ENCODE results near the gene GAS6. TPM values are rescaled to one million over a fixed set of nuclear protein-coding genes. Genes with fewer than 3 reads are reported as not detected.

The GAS6 gene
- total and polyA plus RNA-seq, 2 donors (not counting 1 experiment from before 2014, with no cell fraction given), result 0.25 to 0.78 TPM

- H3K4me2 ChIP-seq (replicated peaks; ENCODE audit: low read depth, low read length, poor library complexity, severe bottlenecking), result no peak overlapping the region
- H2AFZ ChIP-seq (ENCODE audit: insufficient read depth, low read depth, low read length, poor library complexity, severe bottlenecking), result no peak overlapping the region
- no peaks in the 10 kb centered on the region for H3K79me2 ChIP-seq (ENCODE audit: control insufficient read depth, insufficient read depth, low read length)
- H3K4me3 ChIP-seq (ENCODE audit: control extremely low read depth in 1 of 5, extremely low read depth in 1 of 5, insufficient read depth in 1 of 5, low read depth in 2 of 5, low read length in 4 of 5), result no peak overlapping the region
- CTCF ChIA-PET, result no interaction called here
- intact Hi-C loops (cut with micrococcal nuclease), result no loop called here
- no peak overlapping the region for H3K27ac ChIP-seq (ENCODE audit: low read length in 2 of 2)
- H3K27me3 ChIP-seq (replicated peaks in 1 of 4; ENCODE audit: control extremely low read depth in 1 of 4, control insufficient read depth in 3 of 4, insufficient read depth in 4 of 4, low read length in 3 of 4), result peaks cover 0 to 3% (median 0%) of the 10 kb centered on the region in 4 experiments
- POLR2A ChIA-PET, result no interaction called here
- TF ChIP-seq EZH2 (IDR thresholded peaks at IDR 0.05; ENCODE audit: borderline replicate concordance, insufficient read depth, low read depth, low read length, poor library complexity, severe bottlenecking) (no peak), CTCF (IDR thresholded peaks at IDR 0.05) (no peak)
- H3K4me1 ChIP-seq (ENCODE audit: control insufficient read depth in 2 of 2, insufficient read depth in 2 of 2, low read length in 2 of 2), result no peaks in the 10 kb centered on the region
- no peaks in the 10 kb centered on the region for H3K9me3 ChIP-seq (ENCODE audit: control extremely low read depth in 1 of 3, control insufficient read depth in 2 of 3, insufficient read depth in 1 of 3, low read length in 2 of 3)
- no peak overlapping the region for H3K27ac Mint-ChIP-seq
- H3K27me3 Mint-ChIP-seq, result peaks cover 13% of the 10 kb centered on the region
- 92% methylated on average over 6 of the region's 6 CpGs for WGBS (ENCODE audit: insufficient coverage)
- no peaks in the 10 kb centered on the region for H3K36me3 ChIP-seq (replicated peaks in 1 of 2; ENCODE audit: control extremely low read depth in 1 of 2, control insufficient read depth in 1 of 2, extremely low read depth in 1 of 2, insufficient read depth in 2 of 2, low read length in 1 of 2)
- H3K4me3 Mint-ChIP-seq, result no peak overlapping the region
- no peak for DNase-seq
- no peaks in the 10 kb centered on the region for H3K4me1 Mint-ChIP-seq
- no peaks in the 10 kb centered on the region for H3K9me3 Mint-ChIP-seq (ENCODE audit: insufficient read depth)
- H3K9ac ChIP-seq (ENCODE audit: low read length), result no peak overlapping the region
- ATAC-seq (ENCODE audit: low read depth), result no peak
- H4K20me1 ChIP-seq (ENCODE audit: control insufficient read depth, insufficient read depth, low read length, poor library complexity, severe bottlenecking), result no peaks in the 10 kb centered on the region
These were observed 74.7 kb downstream of the GAS6 start for GRCh38 chr13:113789167-113789566.

- H3K4me3 ChIP-seq (ENCODE audit: control extremely low read depth in 1 of 5, extremely low read depth in 1 of 5, insufficient read depth in 1 of 5, low read depth in 2 of 5, low read length in 4 of 5), result no peak overlapping the region
- no peaks in the 10 kb centered on the region for H3K4me1 Mint-ChIP-seq
- no peak overlapping the region for H3K27ac ChIP-seq (ENCODE audit: low read length in 2 of 2)
- TF ChIP-seq EZH2 (IDR thresholded peaks at IDR 0.05; ENCODE audit: borderline replicate concordance, insufficient read depth, low read depth, low read length, poor library complexity, severe bottlenecking) (no peak), CTCF (IDR thresholded peaks at IDR 0.05) (no peak)
- no peaks in the 10 kb centered on the region for H3K9me3 ChIP-seq (ENCODE audit: control extremely low read depth in 1 of 3, control insufficient read depth in 2 of 3, insufficient read depth in 1 of 3, low read length in 2 of 3)
- ChIA-PET POLR2A (no interaction called here), CTCF (no interaction called here)
- no peak overlapping the region for H3K4me3 Mint-ChIP-seq
- no peak overlapping the region for H3K4me2 ChIP-seq (replicated peaks; ENCODE audit: low read depth, low read length, poor library complexity, severe bottlenecking)
- no peak overlapping the region for H2AFZ ChIP-seq (ENCODE audit: insufficient read depth, low read depth, low read length, poor library complexity, severe bottlenecking)
- intact Hi-C loops (cut with micrococcal nuclease), result no loop called here
- WGBS (ENCODE audit: insufficient coverage), result 90% methylated on average over 28 of the region's 31 CpGs
- no peaks in the 10 kb centered on the region for H3K9me3 Mint-ChIP-seq (ENCODE audit: insufficient read depth)
- no peak overlapping the region for H3K9ac ChIP-seq (ENCODE audit: low read length)
- H3K4me1 ChIP-seq (ENCODE audit: control insufficient read depth in 2 of 2, insufficient read depth in 2 of 2, low read length in 2 of 2), result no peaks in the 10 kb centered on the region
- no peaks in the 10 kb centered on the region for H4K20me1 ChIP-seq (ENCODE audit: control insufficient read depth, insufficient read depth, low read length, poor library complexity, severe bottlenecking)
- no peaks in the 10 kb centered on the region for H3K36me3 ChIP-seq (replicated peaks in 1 of 2; ENCODE audit: control extremely low read depth in 1 of 2, control insufficient read depth in 1 of 2, extremely low read depth in 1 of 2, insufficient read depth in 2 of 2, low read length in 1 of 2)
- no peak for ATAC-seq (ENCODE audit: low read depth)
- no peak for DNase-seq
- no peak overlapping the region for H3K27ac Mint-ChIP-seq
- no peaks in the 10 kb centered on the region for H3K79me2 ChIP-seq (ENCODE audit: control insufficient read depth, insufficient read depth, low read length)
- H3K27me3 Mint-ChIP-seq, result peaks cover 17% of the 10 kb centered on the region
- H3K27me3 ChIP-seq (replicated peaks in 1 of 4; ENCODE audit: control extremely low read depth in 1 of 4, control insufficient read depth in 3 of 4, insufficient read depth in 4 of 4, low read length in 3 of 4), result peaks cover 0 to 3% (median 0%) of the 10 kb centered on the region in 4 experiments
These were observed 75.3 kb downstream of the GAS6 start for GRCh38 chr13:113788413-113789135.
